HEK293 (cell line): ENCODE measurements around the gene ASTN2.

Source experiments
- CTCF ChIA-PET: fragments of 350-600 bp; formaldehyde crosslinking; extraction: SDS; loops from one replicate; lab custom pipeline; 2021; ENCODE audit warnings: antibody characterized with exemption; lab: Yijun Ruan, JAX
- POLR2A ChIA-PET: fragments of 300-600 bp; formaldehyde crosslinking; extraction: SDS; loops from one replicate; lab custom pipeline; 2020; ENCODE audit warnings: antibody characterized with exemption, inconsistent platforms; lab: Yijun Ruan, JAX
- H3K27ac ChIP-seq: fragments of 200-500 bp; sonication (Bioruptor generic); 2 replicates; pipeline ENCODE4 v1.5.1; 2014; ENCODE audit warnings: low read depth, low read length, control low read depth, inconsistent platforms; ENCODE audit errors: extremely low read depth
- H3K36me3 ChIP-seq, 2 experiments: fragments of 200-500 bp in 1 of 2; sonication (Bioruptor generic) in 1 of 2; 1 replicate in 1 of 2; 2 replicates in 1 of 2; pipeline ENCODE4 v1.5.1; 2014 to 2017; ENCODE audit warnings: inconsistent platforms in 2 of 2, low read length in 2 of 2; ENCODE audit not compliant: control insufficient read depth in 2 of 2, insufficient read depth in 1 of 2
- H3K4me1 ChIP-seq: fragments of 200-500 bp; sonication (Bioruptor generic); 2 replicates; pipeline ENCODE4 v1.5.1; 2014; ENCODE audit warnings: mild to moderate bottlenecking, low read length, inconsistent platforms; ENCODE audit not compliant: control insufficient read depth, insufficient read depth
- H3K4me3 ChIP-seq: 2 replicates; pipeline ENCODE4 v1.5.1; 2011; ENCODE audit warnings: low read depth, mild to moderate bottlenecking, control low read depth, low read length, moderate library complexity
- H3K9me3 ChIP-seq: fragments of 200-500 bp; sonication (Bioruptor generic); 2 replicates; pipeline ENCODE4 v1.5.1; 2014; ENCODE audit warnings: low read depth, low read length, inconsistent platforms; ENCODE audit not compliant: control insufficient read depth, insufficient read depth
- KLF10 ChIP-seq: fragments of 450-650 bp; IDR thresholded peaks from 2 replicates; pipeline ENCODE4 v1.5.1; 2018; ENCODE audit warnings: missing biosample characterization, mild to moderate bottlenecking, missing genetic modification characterization
- MYNN ChIP-seq: fragments of 450-650 bp; formaldehyde crosslinking; IDR thresholded peaks from 2 replicates; pipeline ENCODE4 v1.5.1; 2016; ENCODE audit warnings: missing biosample characterization, missing genetic modification characterization, borderline replicate concordance
- MZF1 ChIP-seq: fragments of 450-650 bp; formaldehyde crosslinking; IDR thresholded peaks from 2 replicates; pipeline ENCODE4 v1.5.1; 2017; ENCODE audit warnings: missing biosample characterization, missing genetic modification characterization, borderline replicate concordance
- ZBTB6 ChIP-seq: fragments of 450-650 bp; formaldehyde crosslinking; IDR thresholded peaks from 2 replicates; pipeline ENCODE4 v1.5.1; 2017; ENCODE audit warnings: missing biosample characterization, missing genetic modification characterization
- ZNF121 ChIP-seq: fragments of 450-650 bp; formaldehyde crosslinking; IDR thresholded peaks from 2 replicates; pipeline ENCODE4 v1.5.1; 2016; ENCODE audit warnings: missing biosample characterization, missing genetic modification characterization
- ZNF140 ChIP-seq: fragments of 450-650 bp; formaldehyde crosslinking; IDR thresholded peaks from 2 replicates; pipeline ENCODE4 v1.5.1; 2016; ENCODE audit warnings: missing biosample characterization, missing genetic modification characterization
- ZNF184 ChIP-seq: fragments of 450-650 bp; IDR thresholded peaks from 2 replicates; pipeline ENCODE4 v1.5.1; 2018; ENCODE audit warnings: missing biosample characterization, mild to moderate bottlenecking, missing genetic modification characterization
- ZNF211 ChIP-seq: fragments of 450-650 bp; formaldehyde crosslinking; IDR thresholded peaks from 2 replicates; pipeline ENCODE4 v1.5.1; 2016; ENCODE audit warnings: low read depth, missing biosample characterization, missing genetic modification characterization
- ZNF366 ChIP-seq: fragments of 450-650 bp; formaldehyde crosslinking; conservative IDR thresholded peaks from 2 replicates; pipeline ENCODE4 v1.5.1; 2016; ENCODE audit warnings: missing biosample characterization, missing genetic modification characterization
- ZNF560 ChIP-seq: fragments of 450-650 bp; formaldehyde crosslinking; IDR thresholded peaks from 2 replicates; pipeline ENCODE4 v1.5.1; 2017; ENCODE audit warnings: missing biosample characterization, missing genetic modification characterization, borderline replicate concordance
- ZNF561 ChIP-seq: fragments of 450-650 bp; IDR thresholded peaks from 2 replicates; pipeline ENCODE4 v1.5.1; 2018; ENCODE audit warnings: missing biosample characterization, missing genetic modification characterization, borderline replicate concordance
- ZNF596 ChIP-seq: fragments of 450-650 bp; IDR thresholded peaks from 2 replicates; pipeline ENCODE4 v1.5.0; 2018; ENCODE audit warnings: missing biosample characterization, mild to moderate bottlenecking, missing genetic modification characterization, moderate library complexity
- ZNF768 ChIP-seq: fragments of 450-650 bp; formaldehyde crosslinking; IDR thresholded peaks from 2 replicates; pipeline ENCODE4 v1.5.1; 2018; ENCODE audit warnings: missing biosample characterization, mild to moderate bottlenecking, missing genetic modification characterization
- TF ChIP-seq, protein P1 (sequence below): fragments of 450-650 bp; formaldehyde crosslinking; conservative IDR thresholded peaks from 2 replicates; pipeline ENCODE4 v1.5.1; 2016; ENCODE audit warnings: low read depth, missing biosample characterization, missing genetic modification characterization
- TF ChIP-seq, protein P2 (sequence below): fragments of 450-650 bp; formaldehyde crosslinking; IDR thresholded peaks from 2 replicates; pipeline ENCODE4 v1.5.1; 2016; ENCODE audit warnings: missing biosample characterization, missing genetic modification characterization, borderline replicate concordance
- TF ChIP-seq, protein P3 (sequence below): fragments of 450-650 bp; formaldehyde crosslinking; IDR thresholded peaks from 2 replicates; pipeline ENCODE4 v1.5.1; 2016; ENCODE audit warnings: missing biosample characterization, missing genetic modification characterization

The ASTN2 gene

GRCh38 chr9:117266855-117267497, 147.9 kb downstream of the ASTN2 start:
- Histone ChIP-seq H3K4me1 (no peaks in the 10 kb centered on the region), H3K4me3 (no peak overlapping the region), H3K27ac (no peak overlapping the region)
- CTCF ChIA-PET, result no interaction called here
- TF ChIP-seq ZNF121 (tag by site-specific recombination) (no peak), ZNF561 (tag by site-specific recombination) (no peak)
- TF ChIP-seq, all 188 proteins: peak for 0
- POLR2A ChIA-PET, result no interaction called here
- Histone ChIP-seq H3K9me3 (no peaks in the 10 kb centered on the region), H3K36me3 (no peaks in the 10 kb centered on the region)

DNA sequence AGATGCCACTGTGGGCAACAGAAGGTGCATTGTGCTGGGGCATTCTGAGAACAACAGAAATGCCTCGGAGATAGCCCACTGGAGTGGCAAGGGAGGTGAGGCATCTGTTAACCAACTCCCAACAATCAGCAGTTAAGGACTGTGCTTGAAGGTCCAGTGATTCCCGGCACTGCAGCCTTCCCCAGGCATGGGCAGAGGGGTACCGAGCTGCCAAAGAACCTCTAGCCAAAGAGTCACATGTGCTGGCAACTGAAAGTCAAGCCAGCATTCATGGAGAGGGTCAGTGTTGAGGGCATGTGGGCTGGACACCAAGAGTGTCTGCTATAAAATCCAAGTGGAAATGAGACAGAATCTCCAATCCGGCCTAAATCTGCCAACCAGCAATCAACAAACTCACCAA, 149.6 kb downstream of the ASTN2 start:
- Histone ChIP-seq H3K4me1 (no peaks in the 10 kb centered on the region), H3K9me3 (no peaks in the 10 kb centered on the region), H3K27ac (no peak overlapping the region), H3K4me3 (no peak overlapping the region), H3K36me3 (no peaks in the 10 kb centered on the region)
- ChIA-PET CTCF (interaction anchor here (0.6 to 1.4 kb wide), 2 partner anchors 15 to 183 kb away, joined by 3 to 4 read pairs; no protein-coding TSS in a partner anchor), POLR2A (no interaction called here)
- TF ChIP-seq MYNN (tag by site-specific recombination) (no peak), KLF10 (tag by site-specific recombination) (no peak), ZNF211 (no peak)

DNA sequence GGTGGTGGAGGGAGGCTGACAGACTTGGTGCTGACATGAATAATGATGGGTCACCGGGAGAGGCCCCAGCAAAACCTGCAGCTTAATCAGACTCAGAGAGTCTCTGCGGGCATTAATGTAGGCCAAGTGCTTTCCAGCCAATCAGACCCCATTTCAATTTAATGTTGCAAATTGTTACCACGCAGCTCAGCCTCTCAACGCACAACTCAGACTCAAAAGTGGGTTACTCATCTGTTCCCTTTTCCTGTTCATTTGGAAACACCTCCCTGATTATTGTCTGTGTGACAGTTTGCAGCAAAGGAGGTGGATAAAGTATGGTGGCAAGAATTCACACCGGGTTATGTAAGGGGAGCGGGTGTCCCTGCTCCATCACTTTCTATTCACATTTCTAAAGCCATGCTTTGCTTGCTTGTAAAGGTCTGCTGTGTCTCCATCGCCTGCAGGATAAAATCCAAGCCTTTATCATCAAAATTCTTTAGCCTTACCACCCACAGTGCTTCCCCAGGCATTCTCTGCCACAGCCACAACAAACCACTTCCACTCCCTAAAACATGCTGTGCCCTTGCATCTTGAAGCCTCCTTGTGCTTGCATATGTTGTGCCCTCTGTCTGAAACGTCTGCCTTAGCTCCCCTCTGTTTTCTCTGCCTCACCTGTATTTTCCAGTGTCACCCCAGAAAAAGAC, 156.5 kb downstream of the ASTN2 start:
- ChIA-PET POLR2A (no interaction called here), CTCF (no interaction called here)
- Histone ChIP-seq H3K36me3 (no peaks in the 10 kb centered on the region), H3K9me3 (no peaks in the 10 kb centered on the region), H3K4me3 (no peak overlapping the region), H3K4me1 (no peaks in the 10 kb centered on the region), H3K27ac (no peak overlapping the region)
- TF ChIP-seq ZNF366 (tag by site-specific recombination), result no peak
- TF ChIP-seq, protein P1, sequence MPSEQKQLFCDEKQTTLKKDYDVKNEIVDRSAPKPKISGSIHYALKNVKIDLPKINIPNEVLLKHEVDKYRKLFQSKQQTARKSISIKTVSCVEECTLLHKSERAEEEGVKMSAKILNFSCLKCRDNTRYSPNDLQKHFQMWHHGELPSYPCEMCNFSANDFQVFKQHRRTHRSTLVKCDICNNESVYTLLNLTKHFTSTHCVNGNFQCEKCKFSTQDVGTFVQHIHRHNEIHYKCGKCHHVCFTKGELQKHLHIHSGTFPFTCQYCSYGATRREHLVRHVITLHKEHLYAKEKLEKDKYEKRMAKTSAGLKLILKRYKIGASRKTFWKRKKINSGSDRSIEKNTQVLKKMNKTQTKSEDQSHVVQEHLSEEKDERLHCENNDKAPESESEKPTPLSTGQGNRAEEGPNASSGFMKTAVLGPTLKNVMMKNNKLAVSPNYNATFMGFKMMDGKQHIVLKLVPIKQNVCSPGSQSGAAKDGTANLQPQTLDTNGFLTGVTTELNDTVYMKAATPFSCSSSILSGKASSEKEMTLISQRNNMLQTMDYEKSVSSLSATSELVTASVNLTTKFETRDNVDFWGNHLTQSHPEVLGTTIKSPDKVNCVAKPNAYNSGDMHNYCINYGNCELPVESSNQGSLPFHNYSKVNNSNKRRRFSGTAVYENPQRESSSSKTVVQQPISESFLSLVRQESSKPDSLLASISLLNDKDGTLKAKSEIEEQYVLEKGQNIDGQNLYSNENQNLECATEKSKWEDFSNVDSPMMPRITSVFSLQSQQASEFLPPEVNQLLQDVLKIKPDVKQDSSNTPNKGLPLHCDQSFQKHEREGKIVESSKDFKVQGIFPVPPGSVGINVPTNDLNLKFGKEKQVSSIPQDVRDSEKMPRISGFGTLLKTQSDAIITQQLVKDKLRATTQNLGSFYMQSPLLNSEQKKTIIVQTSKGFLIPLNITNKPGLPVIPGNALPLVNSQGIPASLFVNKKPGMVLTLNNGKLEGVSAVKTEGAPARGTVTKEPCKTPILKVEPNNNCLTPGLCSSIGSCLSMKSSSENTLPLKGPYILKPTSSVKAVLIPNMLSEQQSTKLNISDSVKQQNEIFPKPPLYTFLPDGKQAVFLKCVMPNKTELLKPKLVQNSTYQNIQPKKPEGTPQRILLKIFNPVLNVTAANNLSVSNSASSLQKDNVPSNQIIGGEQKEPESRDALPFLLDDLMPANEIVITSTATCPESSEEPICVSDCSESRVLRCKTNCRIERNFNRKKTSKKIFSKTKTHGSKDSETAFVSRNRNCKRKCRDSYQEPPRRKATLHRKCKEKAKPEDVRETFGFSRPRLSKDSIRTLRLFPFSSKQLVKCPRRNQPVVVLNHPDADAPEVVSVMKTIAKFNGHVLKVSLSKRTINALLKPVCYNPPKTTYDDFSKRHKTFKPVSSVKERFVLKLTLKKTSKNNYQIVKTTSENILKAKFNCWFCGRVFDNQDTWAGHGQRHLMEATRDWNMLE, result no peak
- TF ChIP-seq ZNF560 (tag by site-specific recombination), result no peak
- no peak for TF ChIP-seq ZNF184 (tag by site-specific recombination)
- TF ChIP-seq, protein P2, sequence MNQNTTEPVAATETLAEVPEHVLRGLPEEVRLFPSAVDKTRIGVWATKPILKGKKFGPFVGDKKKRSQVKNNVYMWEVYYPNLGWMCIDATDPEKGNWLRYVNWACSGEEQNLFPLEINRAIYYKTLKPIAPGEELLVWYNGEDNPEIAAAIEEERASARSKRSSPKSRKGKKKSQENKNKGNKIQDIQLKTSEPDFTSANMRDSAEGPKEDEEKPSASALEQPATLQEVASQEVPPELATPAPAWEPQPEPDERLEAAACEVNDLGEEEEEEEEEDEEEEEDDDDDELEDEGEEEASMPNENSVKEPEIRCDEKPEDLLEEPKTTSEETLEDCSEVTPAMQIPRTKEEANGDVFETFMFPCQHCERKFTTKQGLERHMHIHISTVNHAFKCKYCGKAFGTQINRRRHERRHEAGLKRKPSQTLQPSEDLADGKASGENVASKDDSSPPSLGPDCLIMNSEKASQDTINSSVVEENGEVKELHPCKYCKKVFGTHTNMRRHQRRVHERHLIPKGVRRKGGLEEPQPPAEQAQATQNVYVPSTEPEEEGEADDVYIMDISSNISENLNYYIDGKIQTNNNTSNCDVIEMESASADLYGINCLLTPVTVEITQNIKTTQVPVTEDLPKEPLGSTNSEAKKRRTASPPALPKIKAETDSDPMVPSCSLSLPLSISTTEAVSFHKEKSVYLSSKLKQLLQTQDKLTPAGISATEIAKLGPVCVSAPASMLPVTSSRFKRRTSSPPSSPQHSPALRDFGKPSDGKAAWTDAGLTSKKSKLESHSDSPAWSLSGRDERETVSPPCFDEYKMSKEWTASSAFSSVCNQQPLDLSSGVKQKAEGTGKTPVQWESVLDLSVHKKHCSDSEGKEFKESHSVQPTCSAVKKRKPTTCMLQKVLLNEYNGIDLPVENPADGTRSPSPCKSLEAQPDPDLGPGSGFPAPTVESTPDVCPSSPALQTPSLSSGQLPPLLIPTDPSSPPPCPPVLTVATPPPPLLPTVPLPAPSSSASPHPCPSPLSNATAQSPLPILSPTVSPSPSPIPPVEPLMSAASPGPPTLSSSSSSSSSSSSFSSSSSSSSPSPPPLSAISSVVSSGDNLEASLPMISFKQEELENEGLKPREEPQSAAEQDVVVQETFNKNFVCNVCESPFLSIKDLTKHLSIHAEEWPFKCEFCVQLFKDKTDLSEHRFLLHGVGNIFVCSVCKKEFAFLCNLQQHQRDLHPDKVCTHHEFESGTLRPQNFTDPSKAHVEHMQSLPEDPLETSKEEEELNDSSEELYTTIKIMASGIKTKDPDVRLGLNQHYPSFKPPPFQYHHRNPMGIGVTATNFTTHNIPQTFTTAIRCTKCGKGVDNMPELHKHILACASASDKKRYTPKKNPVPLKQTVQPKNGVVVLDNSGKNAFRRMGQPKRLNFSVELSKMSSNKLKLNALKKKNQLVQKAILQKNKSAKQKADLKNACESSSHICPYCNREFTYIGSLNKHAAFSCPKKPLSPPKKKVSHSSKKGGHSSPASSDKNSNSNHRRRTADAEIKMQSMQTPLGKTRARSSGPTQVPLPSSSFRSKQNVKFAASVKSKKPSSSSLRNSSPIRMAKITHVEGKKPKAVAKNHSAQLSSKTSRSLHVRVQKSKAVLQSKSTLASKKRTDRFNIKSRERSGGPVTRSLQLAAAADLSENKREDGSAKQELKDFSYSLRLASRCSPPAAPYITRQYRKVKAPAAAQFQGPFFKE (tag by site-specific recombination), result no peak
- no peak for TF ChIP-seq MZF1 (tag by site-specific recombination)
- no peak for TF ChIP-seq ZNF140 (tag by site-specific recombination)
- no peak for TF ChIP-seq ZNF768 (tag by site-specific recombination)
- TF ChIP-seq ZBTB6 (tag by site-specific recombination), result no peak
- TF ChIP-seq ZNF211, result no peak
- TF ChIP-seq, protein P3, sequence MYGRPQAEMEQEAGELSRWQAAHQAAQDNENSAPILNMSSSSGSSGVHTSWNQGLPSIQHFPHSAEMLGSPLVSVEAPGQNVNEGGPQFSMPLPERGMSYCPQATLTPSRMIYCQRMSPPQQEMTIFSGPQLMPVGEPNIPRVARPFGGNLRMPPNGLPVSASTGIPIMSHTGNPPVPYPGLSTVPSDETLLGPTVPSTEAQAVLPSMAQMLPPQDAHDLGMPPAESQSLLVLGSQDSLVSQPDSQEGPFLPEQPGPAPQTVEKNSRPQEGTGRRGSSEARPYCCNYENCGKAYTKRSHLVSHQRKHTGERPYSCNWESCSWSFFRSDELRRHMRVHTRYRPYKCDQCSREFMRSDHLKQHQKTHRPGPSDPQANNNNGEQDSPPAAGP (tag by site-specific recombination), result no peak
- TF ChIP-seq ZNF596 (tag by site-specific recombination), result no peak
